ENCODE results near the gene CDK5RAP3.

DNA sequence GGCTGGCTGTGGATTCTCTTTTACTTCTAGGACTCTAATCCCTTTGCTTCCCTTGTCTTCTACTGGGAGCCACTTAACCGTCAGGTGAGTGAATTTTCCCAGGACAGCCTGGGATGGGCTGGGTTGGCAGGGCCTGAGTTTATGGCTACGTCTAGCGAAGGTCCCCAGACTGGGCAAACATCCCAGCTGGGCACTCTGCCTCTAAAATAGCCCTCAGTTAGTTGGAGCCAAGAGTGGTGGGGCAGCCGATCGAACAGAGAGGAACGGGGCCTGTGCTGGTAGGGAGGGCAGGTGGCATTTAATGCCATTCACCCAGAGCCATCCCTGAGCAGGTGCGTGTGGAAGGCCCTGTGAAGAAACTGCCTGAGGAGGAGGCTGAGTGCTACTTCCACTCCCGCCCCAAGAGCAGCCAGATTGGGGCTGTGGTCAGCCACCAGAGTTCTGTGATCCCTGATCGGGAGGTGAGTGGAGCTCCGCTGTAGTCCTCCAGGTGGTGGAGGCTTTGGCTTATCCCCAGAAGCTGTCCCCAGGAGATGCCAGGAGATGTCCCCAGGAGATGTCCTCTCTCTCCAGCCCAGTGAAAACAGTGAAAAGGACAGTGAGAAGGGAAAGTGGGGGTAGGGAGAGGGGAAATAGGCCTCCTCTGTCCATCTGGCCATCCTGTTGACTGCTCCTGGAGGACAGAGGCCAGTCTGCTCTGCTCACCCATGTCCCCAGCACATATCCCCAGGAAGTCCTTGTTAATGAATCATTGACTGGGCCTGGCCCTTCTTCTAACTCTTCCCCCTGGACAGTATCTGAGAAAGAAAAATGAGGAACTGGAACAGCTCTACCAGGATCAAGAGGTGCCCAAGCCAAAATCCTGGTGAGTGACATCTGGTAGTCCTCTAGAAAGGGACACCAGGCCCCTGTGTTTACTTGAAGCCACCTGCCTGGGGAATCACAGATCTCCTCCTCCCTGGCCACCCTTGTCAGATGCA is 25.1 kb upstream of the CDK5RAP3 start:
- no peak for TF ChIP-seq FOXM1 (IDR thresholded peaks at IDR 0.05; ENCODE audit: low read depth)
- TF ChIP-seq CTCF (IDR thresholded peaks at IDR 0.05) = no peak
- no peak for TF ChIP-seq RAD21 (IDR thresholded peaks at IDR 0.05; ENCODE audit: low read length)
- no peak for TF ChIP-seq TAF1 (IDR thresholded peaks at IDR 0.05; ENCODE audit: borderline replicate concordance, low read depth, low read length)

Data from SK-N-SH (cell line).